GM12865 (cell line): ENCODE measurements around the gene LPXN.

ENCODE experiments used
- DNase-seq: peaks from one replicate; pipeline ENCODE4 v3.0.0; 2010; ENCODE audit warnings: low read depth
- H3K4me3 ChIP-seq: 2 replicates; pipeline ENCODE4 v1.5.1; 2011; ENCODE audit warnings: mild to moderate bottlenecking, low read depth, low read length, control low read depth
- TF ChIP-seq, protein P1 (sequence below): IDR thresholded peaks from 2 replicates; pipeline ENCODE4 v1.5.1; 2011; ENCODE audit warnings: low read length, control low read depth, low read depth, inconsistent platforms; ENCODE audit not compliant: insufficient read depth; ENCODE audit errors: missing control alignments

LPXN gene

DNA sequence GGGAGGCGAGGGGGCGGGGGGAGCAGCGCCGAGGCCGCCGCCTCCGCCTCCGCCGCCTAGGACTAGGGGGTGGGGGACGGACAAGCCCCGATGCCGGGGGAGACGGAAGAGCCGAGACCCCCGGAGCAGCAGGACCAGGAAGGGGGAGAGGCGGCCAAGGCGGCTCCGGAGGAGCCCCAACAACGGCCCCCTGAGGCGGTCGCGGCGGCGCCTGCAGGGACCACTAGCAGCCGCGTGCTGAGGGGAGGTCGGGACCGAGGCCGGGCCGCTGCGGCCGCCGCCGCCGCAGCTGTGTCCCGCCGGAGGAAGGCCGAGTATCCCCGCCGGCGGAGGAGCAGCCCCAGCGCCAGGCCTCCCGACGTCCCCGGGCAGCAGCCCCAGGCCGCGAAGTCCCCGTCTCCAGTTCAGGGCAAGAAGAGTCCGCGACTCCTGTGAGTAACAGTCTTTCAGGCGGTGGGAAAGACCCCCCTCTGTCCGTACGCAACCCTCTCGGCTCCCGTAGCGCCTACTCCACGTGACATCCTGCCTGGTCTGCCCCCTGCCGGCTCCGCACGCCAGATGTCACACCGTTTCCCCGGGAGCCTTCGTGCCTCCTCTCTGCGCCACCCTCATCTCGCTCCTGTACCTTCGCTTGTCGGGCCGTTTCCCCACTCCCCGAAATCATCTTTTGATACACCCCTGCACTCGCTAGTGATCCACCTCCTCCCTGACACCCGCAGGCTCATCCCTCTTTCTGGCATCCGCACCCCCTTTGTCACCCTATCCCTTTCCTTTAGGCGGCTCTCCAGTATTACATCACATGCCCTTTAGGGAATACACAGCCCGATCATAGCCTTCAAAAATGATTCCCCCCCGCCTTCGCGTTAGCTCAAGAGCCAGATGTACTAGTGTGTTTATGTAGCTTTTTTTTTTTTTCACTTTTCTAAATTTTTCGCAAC lies 3.8 kb upstream of the LPXN start:
- H3K4me3 ChIP-seq = peak overlapping the region; percentile 93
- TF ChIP-seq, protein P1, sequence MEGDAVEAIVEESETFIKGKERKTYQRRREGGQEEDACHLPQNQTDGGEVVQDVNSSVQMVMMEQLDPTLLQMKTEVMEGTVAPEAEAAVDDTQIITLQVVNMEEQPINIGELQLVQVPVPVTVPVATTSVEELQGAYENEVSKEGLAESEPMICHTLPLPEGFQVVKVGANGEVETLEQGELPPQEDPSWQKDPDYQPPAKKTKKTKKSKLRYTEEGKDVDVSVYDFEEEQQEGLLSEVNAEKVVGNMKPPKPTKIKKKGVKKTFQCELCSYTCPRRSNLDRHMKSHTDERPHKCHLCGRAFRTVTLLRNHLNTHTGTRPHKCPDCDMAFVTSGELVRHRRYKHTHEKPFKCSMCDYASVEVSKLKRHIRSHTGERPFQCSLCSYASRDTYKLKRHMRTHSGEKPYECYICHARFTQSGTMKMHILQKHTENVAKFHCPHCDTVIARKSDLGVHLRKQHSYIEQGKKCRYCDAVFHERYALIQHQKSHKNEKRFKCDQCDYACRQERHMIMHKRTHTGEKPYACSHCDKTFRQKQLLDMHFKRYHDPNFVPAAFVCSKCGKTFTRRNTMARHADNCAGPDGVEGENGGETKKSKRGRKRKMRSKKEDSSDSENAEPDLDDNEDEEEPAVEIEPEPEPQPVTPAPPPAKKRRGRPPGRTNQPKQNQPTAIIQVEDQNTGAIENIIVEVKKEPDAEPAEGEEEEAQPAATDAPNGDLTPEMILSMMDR = peak; percentile 90
- DNase-seq = peak; percentile 95

DNA sequence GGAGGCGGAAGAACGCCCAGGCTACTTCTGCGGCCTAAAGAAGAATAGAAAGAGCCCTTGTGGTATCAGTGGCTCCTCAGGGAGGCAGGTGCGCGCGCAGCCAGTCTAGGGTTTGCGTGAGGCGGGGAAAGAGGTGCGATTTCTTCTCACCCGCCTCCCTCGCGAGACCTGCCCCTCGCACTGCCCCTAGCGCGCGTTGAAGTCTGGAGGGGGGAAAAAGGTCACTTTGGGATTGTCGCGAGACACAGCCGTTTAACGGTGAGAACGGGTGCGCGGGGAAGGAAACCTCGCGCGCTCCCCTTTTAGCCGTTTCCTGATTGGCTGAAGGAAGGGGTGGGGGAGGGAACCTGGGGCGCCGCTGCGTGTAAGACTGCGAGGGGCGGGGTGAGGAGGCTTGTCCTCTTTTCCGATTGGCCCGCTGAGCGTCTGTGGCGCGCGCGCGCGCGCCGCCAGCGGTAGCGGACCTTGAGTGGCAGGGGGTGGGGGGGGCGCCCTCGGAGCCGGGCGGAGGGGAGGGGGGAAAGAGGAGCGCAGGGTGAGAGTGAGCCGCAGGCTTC lies 3.1 kb upstream of the LPXN start, which contains the start of gene ZFP91:
Gene ZFP91, plus strand, starts transcription at position 429 of the 557 bp plus-strand sequence. CDS start 219 bp downstream, outside the sequence.
- peak; percentile 99 for DNase-seq
- TF ChIP-seq, protein P1 = no peak
- peak within 1 kb of the TSS; percentile 99 for H3K4me3 ChIP-seq

DNA sequence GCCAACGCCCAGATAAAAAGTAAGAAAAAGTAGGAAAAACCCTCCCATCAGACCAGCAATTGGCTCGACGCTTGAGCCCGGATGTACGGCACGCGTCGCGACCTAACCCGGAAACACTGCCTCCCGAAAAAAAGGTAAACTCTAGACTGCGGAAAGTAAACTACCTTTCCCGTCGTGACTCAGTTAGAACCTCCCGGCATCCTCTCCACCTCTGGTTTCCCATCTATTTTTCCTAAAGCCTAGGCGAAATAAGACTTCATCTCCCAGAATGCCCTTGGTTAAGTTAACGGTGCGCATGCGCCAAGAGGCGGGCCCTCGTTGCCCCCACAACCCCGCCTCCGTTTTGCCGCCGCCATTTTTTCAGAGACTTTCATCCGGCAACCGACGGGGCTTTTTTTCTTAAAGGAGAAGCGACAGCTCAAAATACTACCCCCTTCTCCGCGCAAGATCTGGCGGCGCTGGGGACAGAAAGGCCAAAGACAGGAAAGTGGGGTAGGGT lies 2.5 kb upstream of the LPXN start:
- H3K4me3 ChIP-seq = peak overlapping the region; percentile 99
- TF ChIP-seq, protein P1 = no peak
- peak; percentile 98 for DNase-seq

DNA sequence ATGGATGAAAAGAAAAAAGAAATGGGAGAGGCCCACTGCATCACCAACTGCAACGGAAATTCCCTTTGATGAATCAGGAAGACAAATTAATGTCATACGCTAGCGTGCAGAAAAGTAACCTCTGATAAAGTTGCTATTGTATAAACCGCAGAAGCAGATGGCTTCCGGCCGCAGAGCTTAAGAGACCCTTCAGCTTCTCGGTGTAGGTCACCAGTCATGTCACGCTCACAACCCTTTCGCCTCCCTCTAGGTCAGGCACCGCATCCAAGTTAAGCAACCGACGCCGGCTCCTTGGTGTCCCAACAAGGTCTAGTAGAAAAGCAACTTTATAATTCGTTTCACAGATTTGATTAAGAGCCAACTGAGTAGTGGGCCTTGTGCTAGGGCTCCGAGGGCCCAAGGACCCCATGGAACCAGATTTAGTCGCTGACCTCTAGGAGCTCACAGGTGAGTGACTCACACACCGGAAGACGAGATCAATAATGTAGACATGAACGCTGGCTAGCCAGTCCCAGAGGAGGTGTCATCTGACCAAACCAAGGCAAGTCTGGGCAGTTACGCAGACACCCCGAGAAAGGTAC lies 2.0 kb upstream of the LPXN start:
- peak; percentile 95 for DNase-seq
- TF ChIP-seq, protein P1 = no peak
- peak overlapping the region; percentile 99 for H3K4me3 ChIP-seq

DNA sequence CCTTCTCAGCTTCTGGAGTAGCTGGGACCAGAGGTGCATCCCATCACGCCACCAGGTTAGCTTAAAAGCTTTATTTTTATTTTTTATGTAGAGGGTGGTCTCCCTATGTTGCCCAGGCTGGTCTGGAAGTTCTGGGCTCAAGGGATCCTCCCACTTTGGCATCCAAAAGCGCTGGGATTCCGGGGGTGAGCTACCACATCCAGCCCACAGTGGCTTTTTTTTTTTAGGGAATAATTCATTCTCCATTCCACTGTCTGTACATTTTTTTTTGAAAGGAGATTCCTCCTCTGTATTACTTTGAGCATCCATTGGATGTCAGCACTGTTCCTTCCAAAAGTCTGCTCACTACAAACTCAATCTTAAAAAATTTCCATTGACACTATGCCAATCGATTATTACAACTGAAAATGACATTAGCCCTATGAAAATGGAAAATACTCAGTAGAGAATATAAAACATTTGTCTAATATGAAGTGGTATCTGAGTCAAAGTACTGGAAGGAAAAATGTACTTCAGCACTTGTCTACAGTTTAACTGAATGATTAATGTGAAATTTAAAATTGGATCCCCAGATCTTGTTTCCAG lies 1.3 kb upstream of the LPXN start:
- peak; percentile 29 for DNase-seq
- TF ChIP-seq, protein P1 = peak; percentile 30
- peak overlapping the region; percentile 99 for H3K4me3 ChIP-seq

DNA sequence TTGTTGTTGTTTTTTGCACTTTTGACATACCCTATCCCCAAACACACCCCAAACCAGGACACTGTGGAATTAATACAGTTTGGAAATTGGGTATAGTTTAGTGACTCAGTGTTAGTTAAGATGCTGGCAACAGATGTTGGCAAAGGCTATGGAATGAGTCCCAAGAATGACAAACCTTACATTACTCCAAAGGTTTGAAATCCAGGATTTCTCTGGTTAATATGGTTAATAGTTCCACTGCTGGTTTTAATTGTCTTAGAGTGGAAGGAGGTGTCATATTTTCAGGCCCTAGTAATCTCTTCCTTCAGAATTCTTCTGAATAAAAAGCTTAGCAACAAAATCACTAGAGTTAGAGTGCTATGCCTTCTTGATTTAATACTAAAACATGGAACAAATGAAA lies 775 bp downstream of the LPXN start:
- TF ChIP-seq, protein P1 = no peak
- no peak for DNase-seq

More for the DNA sequence above, 775 bp downstream of the LPXN start:
- peak overlapping the region; percentile 99 for H3K4me3 ChIP-seq
